DND-41 (cell line): ENCODE results near the gene CHRNB4.
A peak's percentile ranks its signal among the peaks of the same experiment; 100 is the strongest.

Experiments
- ATAC-seq: fragments of 200-7000 bp; cut with Tn5 transposase; 3 replicates; pipeline ENCODE4 v1.9.1; 2021; ENCODE audit warnings: low read depth; ENCODE audit not compliant: insufficient read depth
- DNase-seq: peaks from one replicate; pipeline ENCODE4 v3.0.0-alpha.2; 2020
- H2AFZ ChIP-seq: 2 replicates; pipeline ENCODE4 v1.6.0; 2012; ENCODE audit warnings: low read depth, low read length
- H3K27ac ChIP-seq: 2 replicates; pipeline ENCODE4 v1.5.1; 2012; ENCODE audit warnings: low read length, inconsistent platforms
- H3K27me3 ChIP-seq: fragments of 200-600 bp; sonication (generic); 2 replicates; pipeline ENCODE4 v1.6.0; 2012; ENCODE audit warnings: low read length, mild to moderate bottlenecking, inconsistent platforms; ENCODE audit not compliant: insufficient read depth, poor library complexity
- H3K36me3 ChIP-seq: 2 replicates; pipeline ENCODE4 v1.5.1; 2012; ENCODE audit warnings: low read length, inconsistent platforms; ENCODE audit not compliant: insufficient read depth
- H3K4me1 ChIP-seq: 2 replicates; pipeline ENCODE4 v1.5.1; 2012; ENCODE audit warnings: mild to moderate bottlenecking, low read length; ENCODE audit not compliant: insufficient read depth
- H3K4me2 ChIP-seq: 2 replicates; pipeline ENCODE4 v1.6.0; 2012; ENCODE audit warnings: mild to moderate bottlenecking, moderate library complexity, low read length, inconsistent platforms; ENCODE audit not compliant: insufficient read depth
- H3K4me3 ChIP-seq, 2 experiments: fragments of 200-600 bp in 1 of 2; shearing (Covaris generic) in 1 of 2; 2 replicates each; pipeline ENCODE4 v1.5.1; 2012 to 2016; ENCODE audit warnings: inconsistent platforms in 2 of 2, low read length in 2 of 2, mild to moderate bottlenecking in 2 of 2, low read depth in 1 of 2, moderate library complexity in 1 of 2
- H3K79me2 ChIP-seq: 2 replicates; pipeline ENCODE4 v1.6.0; 2012; ENCODE audit warnings: low read length, inconsistent platforms; ENCODE audit not compliant: insufficient read depth
- H3K9ac ChIP-seq: 2 replicates; pipeline ENCODE4 v1.6.0; 2012; ENCODE audit warnings: low read depth, mild to moderate bottlenecking, inconsistent platforms, low read length, moderate library complexity
- H3K9me3 ChIP-seq: 2 replicates; pipeline ENCODE4 v1.5.1; 2012; ENCODE audit warnings: low read length, moderate library complexity, mild to moderate bottlenecking, inconsistent platforms; ENCODE audit not compliant: insufficient read depth, severe bottlenecking
- H4K20me1 ChIP-seq: 2 replicates; pipeline ENCODE4 v1.6.0; 2012; ENCODE audit warnings: low read length; ENCODE audit not compliant: insufficient read depth
- EZH2 ChIP-seq: IDR thresholded peaks from 3 replicates; pipeline ENCODE4 v1.6.1; 2012; ENCODE audit warnings: borderline replicate concordance, low read depth, mild to moderate bottlenecking, moderate library complexity, low read length, inconsistent platforms; ENCODE audit not compliant: severe bottlenecking
- TF ChIP-seq, protein P1 (sequence below): IDR thresholded peaks from 2 replicates; pipeline ENCODE4 v1.5.1; 2012; ENCODE audit warnings: borderline replicate concordance, low read length, moderate library complexity, mild to moderate bottlenecking; ENCODE audit not compliant: poor library complexity, severe bottlenecking; ENCODE audit errors: extremely low read depth

Gene CHRNB4

DNA sequence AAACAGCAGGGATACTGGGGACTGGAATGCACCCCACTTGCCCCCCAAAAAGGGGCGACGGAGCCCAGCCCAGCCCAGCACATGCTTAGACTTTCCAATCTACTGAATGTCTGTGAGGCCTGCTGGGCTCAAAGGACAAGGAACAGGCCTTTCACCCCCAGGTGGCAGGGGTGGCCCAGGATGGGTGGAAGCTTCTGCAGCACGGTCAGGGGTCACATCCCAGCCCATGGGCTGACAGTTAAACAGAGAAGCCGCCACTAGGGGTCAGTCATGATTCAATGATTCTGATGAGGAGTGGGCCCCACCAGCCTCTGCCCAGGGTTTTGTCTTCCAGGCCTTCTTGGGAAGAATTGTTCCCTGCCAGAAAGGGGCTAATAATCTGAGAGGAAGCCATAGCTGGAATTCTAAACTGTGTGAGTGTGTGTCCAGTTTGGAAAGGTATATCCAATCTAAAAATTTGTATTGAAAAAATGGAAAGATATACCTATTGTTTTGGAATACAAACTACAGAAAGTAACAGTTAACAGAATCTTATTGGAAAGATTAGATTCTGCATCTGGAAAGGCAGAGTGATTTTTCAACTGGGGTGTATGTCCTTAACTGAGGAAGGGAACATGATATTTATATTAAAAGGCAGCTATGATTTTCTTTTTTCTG, 2.2 kb downstream of the CHRNB4 start:
- ATAC-seq (peak; percentile 94), DNase-seq (peak; percentile 67)
- no peak overlapping the region for H3K4me3 ChIP-seq
- no peaks in the 10 kb centered on the region for H3K27me3 ChIP-seq
- H3K9me3 ChIP-seq: no peaks in the 10 kb centered on the region
- no peak overlapping the region for H3K4me2 ChIP-seq
- no peak overlapping the region for H3K9ac ChIP-seq
- H3K79me2 ChIP-seq: no peaks in the 10 kb centered on the region
- H3K36me3 ChIP-seq: no peaks in the 10 kb centered on the region
- no peak for TF ChIP-seq EZH2
- TF ChIP-seq, protein P1, sequence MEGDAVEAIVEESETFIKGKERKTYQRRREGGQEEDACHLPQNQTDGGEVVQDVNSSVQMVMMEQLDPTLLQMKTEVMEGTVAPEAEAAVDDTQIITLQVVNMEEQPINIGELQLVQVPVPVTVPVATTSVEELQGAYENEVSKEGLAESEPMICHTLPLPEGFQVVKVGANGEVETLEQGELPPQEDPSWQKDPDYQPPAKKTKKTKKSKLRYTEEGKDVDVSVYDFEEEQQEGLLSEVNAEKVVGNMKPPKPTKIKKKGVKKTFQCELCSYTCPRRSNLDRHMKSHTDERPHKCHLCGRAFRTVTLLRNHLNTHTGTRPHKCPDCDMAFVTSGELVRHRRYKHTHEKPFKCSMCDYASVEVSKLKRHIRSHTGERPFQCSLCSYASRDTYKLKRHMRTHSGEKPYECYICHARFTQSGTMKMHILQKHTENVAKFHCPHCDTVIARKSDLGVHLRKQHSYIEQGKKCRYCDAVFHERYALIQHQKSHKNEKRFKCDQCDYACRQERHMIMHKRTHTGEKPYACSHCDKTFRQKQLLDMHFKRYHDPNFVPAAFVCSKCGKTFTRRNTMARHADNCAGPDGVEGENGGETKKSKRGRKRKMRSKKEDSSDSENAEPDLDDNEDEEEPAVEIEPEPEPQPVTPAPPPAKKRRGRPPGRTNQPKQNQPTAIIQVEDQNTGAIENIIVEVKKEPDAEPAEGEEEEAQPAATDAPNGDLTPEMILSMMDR: peak; percentile 69
- no peaks in the 10 kb centered on the region for H4K20me1 ChIP-seq
- H2AFZ ChIP-seq: no peak overlapping the region
- H3K4me1 ChIP-seq: no peaks in the 10 kb centered on the region
- no peak overlapping the region for H3K27ac ChIP-seq

DNA sequence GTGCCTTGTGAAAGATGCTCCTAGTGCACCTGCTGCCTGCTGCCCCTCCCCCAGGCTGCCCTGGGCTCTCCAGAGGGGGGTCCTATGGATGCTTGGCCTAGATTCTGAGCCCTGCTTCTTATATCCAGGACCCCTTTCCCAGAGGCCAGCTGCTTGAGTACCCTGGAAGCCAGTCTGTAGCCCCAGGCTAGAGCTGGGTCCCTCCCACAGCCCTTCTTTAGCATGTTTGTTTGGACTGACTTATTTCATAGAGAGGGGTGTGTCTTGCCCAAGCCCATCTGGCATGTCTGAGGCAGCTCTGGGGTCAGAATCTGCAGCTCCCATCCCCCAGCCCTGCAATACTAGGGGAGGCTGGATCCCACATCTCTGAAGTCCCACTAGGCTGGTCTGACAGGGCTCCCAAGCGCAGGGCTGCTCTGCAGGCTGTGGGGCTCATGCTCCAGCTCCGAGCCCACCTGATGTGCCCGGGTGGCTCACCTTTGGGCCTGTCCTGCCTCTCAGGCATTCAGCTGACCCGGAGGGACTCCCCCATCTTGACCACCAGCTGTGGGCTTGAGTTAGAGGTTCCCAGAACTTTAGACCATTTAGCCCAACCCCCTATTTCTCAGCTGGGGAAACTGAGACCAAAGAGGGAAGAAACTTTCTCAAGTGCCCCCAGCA, 3.1 kb downstream of the CHRNB4 start:
- no peak for TF ChIP-seq EZH2
- TF ChIP-seq, protein P1: no peak
- DNase-seq (no peak), ATAC-seq (no peak)
- Histone ChIP-seq H3K36me3 (no peaks in the 10 kb centered on the region), H4K20me1 (no peaks in the 10 kb centered on the region), H3K4me3 (no peak overlapping the region), H3K79me2 (no peaks in the 10 kb centered on the region), H3K9ac (no peak overlapping the region), H3K27ac (no peak overlapping the region), H3K4me1 (no peaks in the 10 kb centered on the region), H3K4me2 (no peak overlapping the region), H2AFZ (no peak overlapping the region), H3K9me3 (no peaks in the 10 kb centered on the region), H3K27me3 (no peaks in the 10 kb centered on the region)

DNA sequence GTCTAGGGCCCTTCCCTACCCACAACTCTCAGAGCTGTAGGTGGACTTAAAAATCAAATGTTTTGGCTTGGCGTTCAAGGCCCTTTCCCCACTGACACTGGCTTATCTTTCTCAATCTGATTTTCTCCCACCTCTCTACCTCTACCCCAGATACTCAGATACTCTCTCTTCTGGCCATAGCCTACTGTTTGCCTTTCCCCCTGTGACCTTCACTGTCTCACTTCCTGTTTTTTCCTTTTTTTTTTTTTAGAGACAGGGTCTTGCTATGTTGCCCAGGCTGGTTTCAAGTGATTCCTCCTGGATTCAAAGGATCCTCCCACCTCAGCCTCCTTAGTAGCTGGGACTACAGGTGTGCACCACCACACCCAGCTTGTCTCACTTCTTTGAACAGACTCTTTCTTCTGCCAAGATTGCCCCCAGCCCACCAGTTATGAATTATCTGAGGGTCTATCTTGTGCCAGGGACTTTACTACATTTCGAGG, 4.6 kb downstream of the CHRNB4 start:
- Histone ChIP-seq H3K9ac (no peak overlapping the region), H3K4me2 (no peak overlapping the region), H4K20me1 (no peaks in the 10 kb centered on the region), H2AFZ (no peak overlapping the region), H3K27ac (no peak overlapping the region), H3K36me3 (no peaks in the 10 kb centered on the region), H3K9me3 (no peaks in the 10 kb centered on the region), H3K4me3 (no peak overlapping the region), H3K4me1 (no peaks in the 10 kb centered on the region), H3K79me2 (no peaks in the 10 kb centered on the region), H3K27me3 (no peaks in the 10 kb centered on the region)
- no peak for TF ChIP-seq EZH2
- TF ChIP-seq, protein P1: no peak
- DNase-seq (no peak), ATAC-seq (no peak)
